Nephron (organoid): ENCODE results near the gene SLC15A1.

Experiments
- H3K27ac Mint-ChIP-seq, 3 experiments: 2 replicates each; pipeline ENCODE4 v1.8.0; 2020; ENCODE audit warnings: mixed read lengths in 3 of 3, mild to moderate bottlenecking in 2 of 3, moderate library complexity in 1 of 3
- H3K27me3 Mint-ChIP-seq: 2 replicates; pipeline ENCODE4 v1.8.0; 2021; ENCODE audit warnings: low read depth, mild to moderate bottlenecking, moderate library complexity, mixed read lengths
- H3K36me3 Mint-ChIP-seq: 2 replicates; pipeline ENCODE4 v1.8.0; 2020; ENCODE audit warnings: low read depth, mixed read lengths
- H3K4me1 Mint-ChIP-seq: 2 replicates; pipeline ENCODE4 v1.8.0; 2020; ENCODE audit warnings: mixed read lengths
- H3K4me3 Mint-ChIP-seq, 3 experiments: 2 replicates each; pipeline ENCODE4 v1.8.0; 2020; ENCODE audit warnings: mild to moderate bottlenecking in 3 of 3, mixed read lengths in 3 of 3, moderate library complexity in 2 of 3
- H3K9me3 Mint-ChIP-seq: 2 replicates; pipeline ENCODE4 v1.8.0; 2020; ENCODE audit warnings: mixed read lengths
- TF ChIP-seq, protein P1 (sequence below), 3 experiments: fragments of 200-600 bp; sonication (generic); IDR thresholded peaks; one replicate each; pipeline ENCODE4 v1.5.0; 2021; ENCODE audit warnings: antibody characterized with exemption in 3 of 3; ENCODE audit not compliant: unreplicated experiment in 3 of 3

Gene SLC15A1

DNA sequence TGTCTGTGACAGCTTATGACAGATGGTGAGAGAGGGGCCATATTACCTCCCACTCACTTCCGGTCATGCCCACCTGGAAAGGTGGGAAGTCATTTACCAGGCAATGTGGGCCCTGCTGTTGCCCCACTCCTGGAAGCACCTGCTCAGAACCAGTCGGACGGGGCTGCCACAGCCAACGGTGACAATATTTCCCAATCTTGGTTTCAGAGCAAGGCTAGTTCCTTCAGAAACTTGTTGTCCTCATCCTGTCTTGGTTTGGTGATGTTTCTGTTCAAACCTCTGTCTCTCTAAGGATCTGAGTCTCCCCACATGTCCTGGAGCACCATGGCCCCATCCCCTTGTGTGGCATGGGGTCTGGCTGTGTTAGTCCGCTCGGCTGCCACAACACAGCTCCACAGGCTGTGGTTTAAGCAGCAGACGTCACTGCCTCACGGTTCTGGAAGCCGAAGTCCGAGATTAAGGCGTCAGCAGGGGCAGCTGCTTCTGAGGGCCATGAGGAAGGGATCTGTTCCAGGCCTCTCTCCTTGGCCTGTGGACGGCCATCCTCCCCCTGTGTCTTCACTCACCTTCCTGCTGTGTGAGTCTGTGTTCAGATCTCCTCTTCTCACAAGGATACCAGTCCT, 31.5 kb upstream of the SLC15A1 start:
- Mint-ChIP-seq H3K4me3 (no peak overlapping the region), H3K27me3 (peaks cover 5% of the 10 kb centered on the region), H3K4me1 (no peaks in the 10 kb centered on the region), H3K9me3 (no peaks in the 10 kb centered on the region), H3K36me3 (no peaks in the 10 kb centered on the region), H3K27ac (no peak overlapping the region)
- TF ChIP-seq, protein P1, sequence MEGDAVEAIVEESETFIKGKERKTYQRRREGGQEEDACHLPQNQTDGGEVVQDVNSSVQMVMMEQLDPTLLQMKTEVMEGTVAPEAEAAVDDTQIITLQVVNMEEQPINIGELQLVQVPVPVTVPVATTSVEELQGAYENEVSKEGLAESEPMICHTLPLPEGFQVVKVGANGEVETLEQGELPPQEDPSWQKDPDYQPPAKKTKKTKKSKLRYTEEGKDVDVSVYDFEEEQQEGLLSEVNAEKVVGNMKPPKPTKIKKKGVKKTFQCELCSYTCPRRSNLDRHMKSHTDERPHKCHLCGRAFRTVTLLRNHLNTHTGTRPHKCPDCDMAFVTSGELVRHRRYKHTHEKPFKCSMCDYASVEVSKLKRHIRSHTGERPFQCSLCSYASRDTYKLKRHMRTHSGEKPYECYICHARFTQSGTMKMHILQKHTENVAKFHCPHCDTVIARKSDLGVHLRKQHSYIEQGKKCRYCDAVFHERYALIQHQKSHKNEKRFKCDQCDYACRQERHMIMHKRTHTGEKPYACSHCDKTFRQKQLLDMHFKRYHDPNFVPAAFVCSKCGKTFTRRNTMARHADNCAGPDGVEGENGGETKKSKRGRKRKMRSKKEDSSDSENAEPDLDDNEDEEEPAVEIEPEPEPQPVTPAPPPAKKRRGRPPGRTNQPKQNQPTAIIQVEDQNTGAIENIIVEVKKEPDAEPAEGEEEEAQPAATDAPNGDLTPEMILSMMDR (IDR thresholded peaks at IDR 0.05; ENCODE audit: unreplicated experiment in 3 of 3) = no peak

- TF ChIP-seq, protein P1 (IDR thresholded peaks at IDR 0.05; ENCODE audit: unreplicated experiment in 3 of 3) = no peak
- H3K27me3 Mint-ChIP-seq = peaks cover 5% of the 10 kb centered on the region
- no peaks in the 10 kb centered on the region for H3K36me3 Mint-ChIP-seq
- no peak overlapping the region for H3K27ac Mint-ChIP-seq
- H3K4me1 Mint-ChIP-seq = no peaks in the 10 kb centered on the region
- no peak overlapping the region for H3K4me3 Mint-ChIP-seq
- H3K9me3 Mint-ChIP-seq = no peaks in the 10 kb centered on the region
Measured at GRCh38 chr13:98782654-98783053, 30.2 kb upstream of the SLC15A1 start.

DNA sequence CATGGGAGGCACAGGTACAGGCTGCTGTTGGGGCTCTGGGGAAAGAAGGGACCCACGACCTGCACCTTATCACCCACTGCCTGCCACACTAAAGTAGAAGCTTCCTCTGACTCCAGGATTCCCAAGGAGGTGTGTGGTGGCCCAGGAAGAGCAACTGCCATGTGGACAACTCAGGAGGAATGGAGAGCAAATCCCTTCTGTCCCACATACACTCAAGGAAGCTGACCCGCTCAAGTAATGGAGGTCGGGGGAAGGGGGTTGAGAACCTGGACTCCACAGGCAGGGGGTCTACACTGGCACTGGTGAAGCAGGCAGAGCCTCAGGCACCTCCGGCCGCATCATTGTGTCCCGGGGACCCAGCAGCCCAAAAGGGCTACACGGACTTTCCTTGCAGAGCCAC, 29.4 kb upstream of the SLC15A1 start:
- Mint-ChIP-seq H3K27me3 (peaks cover 5% of the 10 kb centered on the region), H3K4me3 (no peak overlapping the region), H3K36me3 (no peaks in the 10 kb centered on the region), H3K4me1 (no peaks in the 10 kb centered on the region), H3K9me3 (no peaks in the 10 kb centered on the region), H3K27ac (no peak overlapping the region)
- TF ChIP-seq, protein P1 (IDR thresholded peaks at IDR 0.05; ENCODE audit: unreplicated experiment in 3 of 3) = no peak

- H3K4me1 Mint-ChIP-seq = no peaks in the 10 kb centered on the region
- no peak overlapping the region for H3K27ac Mint-ChIP-seq
- no peaks in the 10 kb centered on the region for H3K36me3 Mint-ChIP-seq
- TF ChIP-seq, protein P1 (IDR thresholded peaks at IDR 0.05; ENCODE audit: unreplicated experiment in 3 of 3) = no peak
- H3K9me3 Mint-ChIP-seq = no peaks in the 10 kb centered on the region
- peaks cover 5% of the 10 kb centered on the region for H3K27me3 Mint-ChIP-seq
- H3K4me3 Mint-ChIP-seq = no peak overlapping the region
Measured at GRCh38 chr13:98781470-98781869, 29.0 kb upstream of the SLC15A1 start.

DNA sequence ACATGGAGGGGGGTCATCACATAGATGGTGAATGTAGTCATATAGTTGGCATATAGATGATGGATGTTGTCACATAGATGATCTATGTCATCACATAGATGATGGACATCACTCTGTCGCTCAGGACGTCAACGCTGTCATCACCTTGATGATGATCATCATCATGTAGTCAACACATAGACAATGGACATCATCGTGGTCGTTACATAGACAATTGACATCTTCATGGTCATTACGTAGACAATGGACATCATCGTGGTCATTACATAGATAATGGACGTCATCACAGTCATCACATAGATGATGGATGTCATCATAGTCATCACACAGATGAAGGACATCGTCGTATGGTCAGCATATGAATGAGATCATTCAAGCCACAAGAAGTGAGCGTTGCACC, 28.6 kb upstream of the SLC15A1 start:
- no peaks in the 10 kb centered on the region for H3K9me3 Mint-ChIP-seq
- no peak overlapping the region for H3K4me3 Mint-ChIP-seq
- H3K36me3 Mint-ChIP-seq = no peaks in the 10 kb centered on the region
- TF ChIP-seq, protein P1 (IDR thresholded peaks at IDR 0.05; ENCODE audit: unreplicated experiment in 3 of 3) = no peak
- peaks cover 5% of the 10 kb centered on the region for H3K27me3 Mint-ChIP-seq
- H3K4me1 Mint-ChIP-seq = no peaks in the 10 kb centered on the region
- H3K27ac Mint-ChIP-seq = no peak overlapping the region

DNA sequence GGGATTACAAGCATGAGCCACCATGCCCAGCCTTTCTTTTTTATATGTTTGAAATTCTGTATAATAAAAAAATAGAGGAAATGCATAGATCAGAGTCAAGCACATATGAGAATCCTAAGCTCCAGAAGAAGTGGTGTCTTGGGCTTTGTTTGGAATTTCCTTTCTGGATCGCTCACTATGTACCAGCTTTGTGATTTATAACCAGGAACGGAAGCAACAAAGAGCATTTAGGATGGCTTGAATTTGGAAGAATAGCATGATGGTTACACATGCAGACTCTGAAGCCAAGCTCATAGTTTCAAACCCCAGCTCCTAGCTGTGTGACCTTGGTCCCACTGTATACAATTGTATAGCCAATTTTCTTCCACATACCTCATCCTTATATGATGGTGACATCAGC, 28.0 kb upstream of the SLC15A1 start:
- H3K4me3 Mint-ChIP-seq = no peak overlapping the region
- no peaks in the 10 kb centered on the region for H3K4me1 Mint-ChIP-seq
- H3K27me3 Mint-ChIP-seq = peaks cover 5% of the 10 kb centered on the region
- H3K36me3 Mint-ChIP-seq = no peaks in the 10 kb centered on the region
- TF ChIP-seq, protein P1 (IDR thresholded peaks at IDR 0.05; ENCODE audit: unreplicated experiment in 3 of 3) = no peak
- H3K27ac Mint-ChIP-seq = no peak overlapping the region
- H3K9me3 Mint-ChIP-seq = no peaks in the 10 kb centered on the region
